ENCODE data around the gene ERBB4. TPM values are rescaled to one million over a fixed set of nuclear protein-coding genes. Genes with fewer than 3 reads are reported as not detected.

ERBB4 gene
- polyA plus RNA-seq, 1 experiment: not detected

DNA sequence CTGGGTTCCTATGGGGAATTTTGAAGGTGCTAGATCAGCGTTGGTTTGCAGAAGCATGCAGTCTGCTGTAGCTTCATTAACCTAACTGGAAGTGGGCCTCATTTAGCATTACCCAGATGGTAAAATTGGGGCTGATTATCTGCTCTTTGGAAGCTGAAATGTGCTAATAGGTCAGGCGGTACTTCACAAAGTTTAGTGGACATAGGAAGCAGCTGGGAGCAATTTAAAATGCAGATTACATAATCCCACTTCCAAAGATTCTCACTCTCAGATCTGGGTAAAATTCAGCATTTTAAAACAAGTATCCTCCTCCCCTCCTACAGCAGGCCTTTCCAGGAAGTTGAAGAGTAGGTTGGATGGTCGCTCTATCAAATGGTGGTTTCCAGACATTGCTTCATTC is 1075.2 kb downstream of the ERBB4 start:
- no peak overlapping the region for H3K4me3 ChIP-seq (ENCODE audit: low read depth, low read length)
- POLR2A ChIA-PET: no interaction called here
- no peak overlapping the region for H3K27ac ChIP-seq (ENCODE audit: low read depth, low read length)
- TF ChIP-seq CTCF (IDR thresholded peaks at IDR 0.05; ENCODE audit: low read depth, low read length): no peak
- DNase-seq (ENCODE audit: low read depth, low spot score): no peak
- H3K27me3 ChIP-seq (ENCODE audit: control insufficient read depth, insufficient read depth, low read length): no peaks in the 10 kb centered on the region
- H3K9me3 ChIP-seq (ENCODE audit: control insufficient read depth, insufficient read depth, low read length): no peaks in the 10 kb centered on the region
- CTCF ChIA-PET: no interaction called here

DNA sequence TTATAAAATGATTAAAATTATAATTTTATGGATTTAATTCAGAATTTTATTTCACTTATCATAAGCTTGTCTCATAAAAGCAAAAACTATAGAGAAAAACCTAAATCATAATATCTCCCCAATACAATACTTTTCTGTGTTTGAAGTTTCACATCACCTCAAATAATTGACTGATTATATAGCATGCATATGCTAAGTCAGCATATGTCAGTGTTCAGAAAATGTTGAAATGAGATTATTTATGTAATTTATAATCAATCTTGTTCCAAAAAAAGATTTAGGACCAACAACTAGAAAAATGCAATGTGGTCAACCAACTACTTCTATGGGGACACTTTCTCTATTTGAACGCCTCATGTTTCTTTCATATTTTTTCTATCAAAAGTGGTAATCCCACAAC is 1079.6 kb downstream of the ERBB4 start:
- ChIA-PET POLR2A (no interaction called here), CTCF (no interaction called here)
- H3K27me3 ChIP-seq (ENCODE audit: control insufficient read depth, insufficient read depth, low read length): no peaks in the 10 kb centered on the region
- no peak overlapping the region for H3K4me3 ChIP-seq (ENCODE audit: low read depth, low read length)
- no peaks in the 10 kb centered on the region for H3K9me3 ChIP-seq (ENCODE audit: control insufficient read depth, insufficient read depth, low read length)
- TF ChIP-seq CTCF (IDR thresholded peaks at IDR 0.05; ENCODE audit: low read depth, low read length): no peak
- no peak overlapping the region for H3K27ac ChIP-seq (ENCODE audit: low read depth, low read length)
- no peak for DNase-seq (ENCODE audit: low read depth, low spot score)

GRCh38 chr2:211457325-211457724 is 1081.3 kb downstream of the ERBB4 start:
- no peak overlapping the region for H3K27ac ChIP-seq (ENCODE audit: low read depth, low read length)
- ChIA-PET POLR2A (no interaction called here), CTCF (no interaction called here)
- no peaks in the 10 kb centered on the region for H3K27me3 ChIP-seq (ENCODE audit: control insufficient read depth, insufficient read depth, low read length)
- no peaks in the 10 kb centered on the region for H3K9me3 ChIP-seq (ENCODE audit: control insufficient read depth, insufficient read depth, low read length)
- no peak overlapping the region for H3K4me3 ChIP-seq (ENCODE audit: low read depth, low read length)
- TF ChIP-seq CTCF (IDR thresholded peaks at IDR 0.05; ENCODE audit: low read depth, low read length): no peak
- DNase-seq (ENCODE audit: low read depth, low spot score): no peak

DNA sequence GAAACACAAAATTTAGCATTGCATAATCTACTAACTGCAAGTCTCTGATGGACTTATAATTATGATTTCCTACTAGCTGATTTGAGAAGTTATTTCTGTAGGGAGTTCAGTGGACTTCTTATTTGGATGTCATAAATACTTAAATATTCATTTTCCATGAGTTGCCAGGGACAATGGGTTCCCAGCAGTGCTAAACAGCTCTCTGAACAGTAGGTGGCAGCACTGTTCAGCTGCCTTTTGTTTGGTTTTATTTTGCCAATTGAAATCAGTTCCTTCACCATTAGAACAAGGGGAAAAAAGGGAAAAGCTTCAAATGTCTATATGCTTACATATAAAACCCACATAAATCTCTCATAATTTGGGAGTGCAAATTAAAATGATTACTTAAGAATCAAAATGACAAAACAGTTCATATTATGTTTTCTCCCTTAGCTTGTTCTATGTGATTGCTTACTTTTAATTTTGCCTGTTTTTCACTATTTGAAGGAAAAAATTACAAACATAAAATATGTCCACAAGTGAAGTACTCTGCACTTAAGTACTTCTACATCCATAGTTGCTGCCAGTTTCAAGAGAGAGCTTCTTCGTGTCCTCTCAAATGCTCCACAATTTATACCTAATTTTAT is 1083.3 kb downstream of the ERBB4 start:
- no peak for DNase-seq (ENCODE audit: low read depth, low spot score)
- no peak overlapping the region for H3K4me3 ChIP-seq (ENCODE audit: low read depth, low read length)
- CTCF ChIA-PET: interaction anchor here (0.6 to 2.1 kb wide), 16 partner anchors 8 to 1112 kb away, joined by 3 to 14 read pairs (median 3); no protein-coding TSS in a partner anchor
- TF ChIP-seq CTCF (IDR thresholded peaks at IDR 0.05; ENCODE audit: low read depth, low read length): peak; percentile 77
- POLR2A ChIA-PET: no interaction called here
- H3K9me3 ChIP-seq (ENCODE audit: control insufficient read depth, insufficient read depth, low read length): no peaks in the 10 kb centered on the region; the same call in 1 of the 2 replicates
- no peak overlapping the region for H3K27ac ChIP-seq (ENCODE audit: low read depth, low read length)
- H3K27me3 ChIP-seq (ENCODE audit: control insufficient read depth, insufficient read depth, low read length): no peaks in the 10 kb centered on the region

DNA sequence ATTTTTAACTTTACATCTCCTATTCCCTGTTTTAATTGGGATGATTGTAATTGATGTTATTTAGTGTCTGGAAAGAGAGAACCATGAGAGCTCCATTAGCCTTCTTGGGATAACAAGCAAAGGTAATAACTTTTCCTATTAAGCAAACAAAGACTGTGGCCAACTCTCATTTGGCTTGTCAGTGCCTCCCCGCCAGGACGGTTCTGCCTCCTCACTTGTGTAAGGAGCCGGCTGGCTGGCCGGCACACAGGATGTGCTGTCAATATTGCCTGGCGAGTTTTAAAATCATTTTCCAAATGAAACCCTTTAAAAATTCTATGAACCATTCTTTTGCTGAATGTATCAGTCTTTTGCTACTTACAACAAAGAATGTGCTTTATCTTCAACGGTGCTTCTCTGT is 1083.9 kb downstream of the ERBB4 start:
- Histone ChIP-seq H3K4me3 (ENCODE audit: low read depth, low read length) (no peak overlapping the region), H3K27ac (ENCODE audit: low read depth, low read length) (no peak overlapping the region), H3K27me3 (ENCODE audit: control insufficient read depth, insufficient read depth, low read length) (no peaks in the 10 kb centered on the region), H3K9me3 (ENCODE audit: control insufficient read depth, insufficient read depth, low read length) (no peaks in the 10 kb centered on the region; the same call in 1 of the 2 replicates)
- no peak for DNase-seq (ENCODE audit: low read depth, low spot score)
- CTCF ChIA-PET: interaction anchor here (0.6 to 2.1 kb wide), 10 partner anchors 9 to 1113 kb away, joined by 3 to 14 read pairs (median 4); no protein-coding TSS in a partner anchor
- no peak for TF ChIP-seq CTCF (IDR thresholded peaks at IDR 0.05; ENCODE audit: low read depth, low read length)
- POLR2A ChIA-PET: no interaction called here
